HepG2 (cell line): ENCODE results near the gene ETHE1. TPM values are rescaled to one million over a fixed set of nuclear protein-coding genes. Genes with fewer than 3 reads are reported as not detected.

Experiments used
- DNMT1 ChIP-seq: sonication (generic); formaldehyde crosslinking; IDR thresholded peaks from 2 replicates; pipeline ENCODE4 v1.5.1; 2020; ENCODE audit warnings: mild to moderate bottlenecking, missing genetic modification reagents
- EED ChIP-seq: sonication (generic); formaldehyde crosslinking; IDR thresholded peaks from 2 replicates; pipeline ENCODE4 v1.5.0; 2020; ENCODE audit warnings: mild to moderate bottlenecking, missing genetic modification reagents
- ESRRA ChIP-seq: sonication (generic); formaldehyde crosslinking; IDR thresholded peaks from 2 replicates; pipeline ENCODE4 v1.5.1; 2020; ENCODE audit warnings: mild to moderate bottlenecking, low read depth, missing genetic modification reagents
- FLYWCH1 ChIP-seq: sonication (generic); formaldehyde crosslinking; IDR thresholded peaks from 2 replicates; pipeline ENCODE4 v1.8.1; 2023; ENCODE audit warnings: mild to moderate bottlenecking, missing genetic modification reagents
- HNRNPUL1 ChIP-seq: fragments of 200-400 bp; formaldehyde crosslinking; IDR thresholded peaks from 2 replicates; pipeline ENCODE4 v1.6.1; 2017; ENCODE audit warnings: low read depth, mild to moderate bottlenecking, low read length, moderate library complexity
- MBNL3 ChIP-seq: fragments of 250-450 bp; sonication (Bioruptor Pico); conservative IDR thresholded peaks from 2 replicates; pipeline ENCODE4 v1.8.0; 2022; ENCODE audit warnings: mild to moderate bottlenecking, inconsistent platforms
- SOX13 ChIP-seq, 3 experiments: fragments of 450-650 bp in 1 of 3; sonication (generic) in 1 of 3; formaldehyde crosslinking in 1 of 3; IDR thresholded peaks in 2 of 3; conservative IDR thresholded peaks in 1 of 3; 2 replicates each; pipeline versions ENCODE4 v1.5.0 to v1.6.1; 2016 to 2020; ENCODE audit warnings: antibody characterized with exemption in 1 of 3, mild to moderate bottlenecking in 1 of 3, missing compliant biosample characterization in 1 of 3, missing genetic modification reagents in 1 of 3, moderate library complexity in 1 of 3
- TCF12 ChIP-seq, 2 experiments: fragments of 450-650 bp in 1 of 2; sonication (generic) in 1 of 2; formaldehyde crosslinking in 1 of 2; IDR thresholded peaks; 2 replicates each; pipeline versions ENCODE4 v1.6.1 to v1.8.0; 2017 to 2022; ENCODE audit warnings: antibody characterized with exemption in 1 of 2, mild to moderate bottlenecking in 1 of 2, missing genetic modification reagents in 1 of 2, moderate library complexity in 1 of 2
- THYN1 ChIP-seq: sonication (generic); formaldehyde crosslinking; IDR thresholded peaks from 2 replicates; pipeline ENCODE4 v1.8.1; 2023; ENCODE audit warnings: low read depth, mild to moderate bottlenecking, moderate library complexity, missing genetic modification reagents, borderline replicate concordance
- ZEB1 ChIP-seq: IDR thresholded peaks from 2 replicates; pipeline ENCODE4 v1.6.1; 2012; ENCODE audit warnings: mild to moderate bottlenecking, low read depth, inconsistent platforms; ENCODE audit not compliant: insufficient replicate concordance
- ZNF232 ChIP-seq: sonication (generic); formaldehyde crosslinking; IDR thresholded peaks from 2 replicates; pipeline ENCODE4 v1.4.0; 2020; ENCODE audit warnings: missing genetic modification reagents, borderline replicate concordance
- ZNF234 ChIP-seq: sonication (generic); formaldehyde crosslinking; conservative IDR thresholded peaks from 2 replicates; pipeline ENCODE4 v1.5.1; 2020; ENCODE audit warnings: mild to moderate bottlenecking, missing genetic modification reagents
- ZNF260 ChIP-seq: sonication (generic); formaldehyde crosslinking; IDR thresholded peaks from 2 replicates; pipeline ENCODE4 v1.4.0; 2020; ENCODE audit warnings: missing genetic modification reagents, low read depth, mild to moderate bottlenecking, borderline replicate concordance
- ZNF296 ChIP-seq: sonication (generic); formaldehyde crosslinking; conservative IDR thresholded peaks from 2 replicates; pipeline ENCODE4 v1.5.0; 2020; ENCODE audit warnings: mild to moderate bottlenecking, missing genetic modification reagents
- polyA plus RNA-seq, 8 experiments: library from polyadenylated mRNA; depleted of rRNA in 3 of 8; stranded (reverse) in 7 of 8; unstranded in 1 of 8; fragments of >200 nt; fragmentation: Illumina TruSeq in 4 of 8; extraction: Trizol in 4 of 8; gene quantifications; 2 replicates each; pipeline versions ENCODE4 v1.2.1 to v1.2.3, GENCODE V29; 2011 to 2016; ENCODE audit warnings: low read depth in 4 of 8, missing spikeins in 1 of 8, mixed read lengths in 1 of 8; ENCODE audit not compliant: insufficient read depth in 1 of 8
- total RNA-seq, 5 experiments: library from RNA; depleted of rRNA; stranded (reverse); fragments of >200 nt; fragmentation: Illumina TruSeq; extraction: Trizol; gene quantifications; 2 replicates each; pipeline ENCODE4 v1.2.3, GENCODE V29; 2016; ENCODE audit warnings: low read depth in 1 of 5
- TF ChIP-seq, protein P1 (sequence below), 2 experiments: fragments of 450-650 bp in 1 of 2; sonication (generic) in 1 of 2; formaldehyde crosslinking in 1 of 2; IDR thresholded peaks; 2 replicates each; pipeline versions ENCODE4 v1.6.1 to v1.8.0; 2016 to 2022; ENCODE audit warnings: antibody characterized with exemption in 1 of 2, mild to moderate bottlenecking in 1 of 2, missing genetic modification reagents in 1 of 2
- TF ChIP-seq, protein P2 (sequence below): sonication (generic); formaldehyde crosslinking; IDR thresholded peaks from 2 replicates; pipeline ENCODE4 v1.4.0; 2020; ENCODE audit warnings: missing genetic modification reagents, borderline replicate concordance

Gene ETHE1
- total and polyA plus RNA-seq, 2 of the 13 experiments (the other 11 are each of a cell fraction or from before 2014, with no cell fraction given): 32.5 to 58.4 TPM

- TF ChIP-seq, protein P1, sequence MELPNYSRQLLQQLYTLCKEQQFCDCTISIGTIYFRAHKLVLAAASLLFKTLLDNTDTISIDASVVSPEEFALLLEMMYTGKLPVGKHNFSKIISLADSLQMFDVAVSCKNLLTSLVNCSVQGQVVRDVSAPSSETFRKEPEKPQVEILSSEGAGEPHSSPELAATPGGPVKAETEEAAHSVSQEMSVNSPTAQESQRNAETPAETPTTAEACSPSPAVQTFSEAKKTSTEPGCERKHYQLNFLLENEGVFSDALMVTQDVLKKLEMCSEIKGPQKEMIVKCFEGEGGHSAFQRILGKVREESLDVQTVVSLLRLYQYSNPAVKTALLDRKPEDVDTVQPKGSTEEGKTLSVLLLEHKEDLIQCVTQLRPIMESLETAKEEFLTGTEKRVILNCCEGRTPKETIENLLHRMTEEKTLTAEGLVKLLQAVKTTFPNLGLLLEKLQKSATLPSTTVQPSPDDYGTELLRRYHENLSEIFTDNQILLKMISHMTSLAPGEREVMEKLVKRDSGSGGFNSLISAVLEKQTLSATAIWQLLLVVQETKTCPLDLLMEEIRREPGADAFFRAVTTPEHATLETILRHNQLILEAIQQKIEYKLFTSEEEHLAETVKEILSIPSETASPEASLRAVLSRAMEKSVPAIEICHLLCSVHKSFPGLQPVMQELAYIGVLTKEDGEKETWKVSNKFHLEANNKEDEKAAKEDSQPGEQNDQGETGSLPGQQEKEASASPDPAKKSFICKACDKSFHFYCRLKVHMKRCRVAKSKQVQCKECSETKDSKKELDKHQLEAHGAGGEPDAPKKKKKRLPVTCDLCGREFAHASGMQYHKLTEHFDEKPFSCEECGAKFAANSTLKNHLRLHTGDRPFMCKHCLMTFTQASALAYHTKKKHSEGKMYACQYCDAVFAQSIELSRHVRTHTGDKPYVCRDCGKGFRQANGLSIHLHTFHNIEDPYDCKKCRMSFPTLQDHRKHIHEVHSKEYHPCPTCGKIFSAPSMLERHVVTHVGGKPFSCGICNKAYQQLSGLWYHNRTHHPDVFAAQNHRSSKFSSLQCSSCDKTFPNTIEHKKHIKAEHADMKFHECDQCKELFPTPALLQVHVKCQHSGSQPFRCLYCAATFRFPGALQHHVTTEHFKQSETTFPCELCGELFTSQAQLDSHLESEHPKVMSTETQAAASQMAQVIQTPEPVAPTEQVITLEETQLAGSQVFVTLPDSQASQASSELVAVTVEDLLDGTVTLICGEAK (IDR thresholded peaks at IDR 0.05): no peak
- TF ChIP-seq, protein P1 (CRISPR knock-in tag; IDR thresholded peaks at IDR 0.05): no peak
- TF ChIP-seq MBNL3 (CRISPR knock-in tag) (no peak), THYN1 (CRISPR knock-in tag) (no peak), ZEB1 (no peak), HNRNPUL1 (no peak), ESRRA (CRISPR knock-in tag) (peak; percentile 92), ZNF260 (no peak), ZNF232 (CRISPR knock-in tag) (no peak), TCF12 (IDR thresholded peaks at IDR 0.05) (no peak), TCF12 (CRISPR knock-in tag; IDR thresholded peaks at IDR 0.05) (no peak), SOX13 (IDR thresholded peaks at IDR 0.05) (no peak), SOX13 (CRISPR knock-in tag; conservative IDR thresholded peaks at IDR 0.05 in 1 of 2, IDR thresholded peaks at IDR 0.05 in 1 of 2) (peak in 1 of 2 experiments; percentile 56; a peak in 1 of 4 replicates), ZNF296 (CRISPR knock-in tag) (no peak), EED (CRISPR knock-in tag) (no peak), ZNF234 (no peak), FLYWCH1 (no peak), DNMT1 (no peak)
- TF ChIP-seq, protein P2, sequence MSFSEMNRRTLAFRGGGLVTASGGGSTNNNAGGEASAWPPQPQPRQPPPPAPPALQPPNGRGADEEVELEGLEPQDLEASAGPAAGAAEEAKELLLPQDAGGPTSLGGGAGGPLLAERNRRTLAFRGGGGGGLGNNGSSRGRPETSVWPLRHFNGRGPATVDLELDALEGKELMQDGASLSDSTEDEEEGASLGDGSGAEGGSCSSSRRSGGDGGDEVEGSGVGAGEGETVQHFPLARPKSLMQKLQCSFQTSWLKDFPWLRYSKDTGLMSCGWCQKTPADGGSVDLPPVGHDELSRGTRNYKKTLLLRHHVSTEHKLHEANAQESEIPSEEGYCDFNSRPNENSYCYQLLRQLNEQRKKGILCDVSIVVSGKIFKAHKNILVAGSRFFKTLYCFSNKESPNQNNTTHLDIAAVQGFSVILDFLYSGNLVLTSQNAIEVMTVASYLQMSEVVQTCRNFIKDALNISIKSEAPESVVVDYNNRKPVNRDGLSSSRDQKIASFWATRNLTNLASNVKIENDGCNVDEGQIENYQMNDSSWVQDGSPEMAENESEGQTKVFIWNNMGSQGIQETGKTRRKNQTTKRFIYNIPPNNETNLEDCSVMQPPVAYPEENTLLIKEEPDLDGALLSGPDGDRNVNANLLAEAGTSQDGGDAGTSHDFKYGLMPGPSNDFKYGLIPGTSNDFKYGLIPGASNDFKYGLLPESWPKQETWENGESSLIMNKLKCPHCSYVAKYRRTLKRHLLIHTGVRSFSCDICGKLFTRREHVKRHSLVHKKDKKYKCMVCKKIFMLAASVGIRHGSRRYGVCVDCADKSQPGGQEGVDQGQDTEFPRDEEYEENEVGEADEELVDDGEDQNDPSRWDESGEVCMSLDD: no peak
Observed at GRCh38 chr19:43499042-43499441, 28.0 kb downstream of the ETHE1 start (continued).
